Measurements from ENCODE around the gene CYTL1. TPM values are rescaled to one million over a fixed set of nuclear protein-coding genes. Genes with fewer than 3 reads are reported as not detected.

Gene CYTL1, protein sequence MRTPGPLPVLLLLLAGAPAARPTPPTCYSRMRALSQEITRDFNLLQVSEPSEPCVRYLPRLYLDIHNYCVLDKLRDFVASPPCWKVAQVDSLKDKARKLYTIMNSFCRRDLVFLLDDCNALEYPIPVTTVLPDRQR
- total RNA-seq (2016; rRNA removed; fragmentation: Illumina TruSeq; extraction: Trizol) (not detected in 2 replicates), polyA plus RNA-seq (2011; rRNA removed) (not detected in 2 replicates), polyA minus RNA-seq (2011; rRNA and poly(A)+ RNA removed; ENCODE audit: low replicate concordance) (not detected in 2 replicates), Bru-seq, nascent RNA (not detected), BruChase-seq, experiment 1, labeled RNA remaining after a 6-hour chase (not detected), BruChase-seq, experiment 2, labeled RNA remaining after a 2-hour chase (not detected)
- not detected in 2 replicates for total RNA-seq (2016; cell fraction: cytosol; rRNA removed; fragmentation: Illumina TruSeq; extraction: Trizol; ENCODE audit: low read depth)
- not detected in 2 replicates for total RNA-seq (2016; cell fraction: insoluble cytoplasmic fraction; rRNA removed; fragmentation: Illumina TruSeq; extraction: Trizol)
- total RNA-seq (2016; cell fraction: membrane; rRNA removed; fragmentation: Illumina TruSeq; extraction: Trizol) = not detected in 2 replicates
- not detected in 2 replicates for total RNA-seq (2016; cell fraction: nucleus; rRNA removed; fragmentation: Illumina TruSeq; extraction: Trizol)
- not detected in 2 replicates for polyA plus RNA-seq (2011; cell fraction: cytosol; rRNA removed)
- not detected in 2 replicates for polyA plus RNA-seq (2011; cell fraction: nucleus; rRNA removed)
- not detected in 2 replicates for polyA plus RNA-seq (2012)
- polyA plus RNA-seq (2016; cell fraction: cytosol; fragmentation: Illumina TruSeq; extraction: Trizol; ENCODE audit: low read depth) = not detected in 2 replicates
- polyA plus RNA-seq (2016; cell fraction: insoluble cytoplasmic fraction; fragmentation: Illumina TruSeq; extraction: Trizol; ENCODE audit: low read depth) = not detected in 2 replicates
- polyA plus RNA-seq (2016; cell fraction: membrane; fragmentation: Illumina TruSeq; extraction: Trizol; ENCODE audit: low read depth) = not detected in 2 replicates
- not detected in 2 replicates for polyA plus RNA-seq (2016; cell fraction: nucleus; fragmentation: Illumina TruSeq; extraction: Trizol; ENCODE audit: insufficient read depth, low read depth)
- not detected in 2 replicates for polyA minus RNA-seq (2011; cell fraction: cytosol; rRNA and poly(A)+ RNA removed)
- polyA minus RNA-seq (2011; cell fraction: nucleus; rRNA and poly(A)+ RNA removed) = not detected in 2 replicates
- long read RNA-seq, experiment 1 = 0 reads
- long read RNA-seq, experiment 2 = 0 reads

DNA sequence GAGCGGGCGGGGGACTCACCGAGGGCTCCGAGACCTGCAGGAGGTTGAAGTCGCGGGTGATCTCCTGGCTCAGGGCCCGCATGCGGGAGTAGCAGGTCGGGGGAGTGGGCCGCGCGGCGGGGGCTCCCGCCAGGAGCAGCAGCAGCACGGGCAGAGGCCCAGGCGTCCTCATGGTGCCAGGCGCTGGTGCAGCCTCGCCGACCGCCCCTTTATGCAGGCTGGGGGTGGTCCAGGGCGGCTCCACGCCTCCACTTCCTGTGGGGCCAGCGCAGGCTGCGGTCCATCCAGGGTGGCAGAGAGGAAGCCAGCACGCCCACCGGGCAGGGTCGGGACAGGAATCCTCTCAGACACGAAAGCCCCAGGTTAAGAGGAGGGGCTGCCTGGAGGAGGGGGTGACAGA, at the start of gene CYTL1:
CYTL1 (minus strand) TSS at position 185 of the 400 bp plus-strand sequence; CDS start at position 172, 13 bp downstream.
- ATAC-seq (no peak), DNase-seq (ENCODE audit: low spot score) (no peak), FAIRE-seq (no peak)
- no peak within 1 kb of the TSS for H3K4me3 ChIP-seq (replicated peaks in 1 of 3; ENCODE audit: insufficient read depth in 1 of 3, low read depth in 2 of 3, low read length in 3 of 3)
- WGBS (ENCODE audit: low lambda C conversion rate) = 23% methylated on average over 24 of the region's 28 CpGs
- no TSS peak for BruUV-seq (replicated peaks)
- intact Hi-C loops (cut with micrococcal nuclease; ENCODE audit: unreplicated experiment) (no loop called here), in situ Hi-C loops (cut with HindIII; ENCODE audit: extremely low pct_ligation_motif_present, low pct_unique_long_range_greater_than_20kb) (no loop called here)
- POLR2A ChIA-PET = no interaction called here
- no peak within 1 kb of the TSS for H3K9ac ChIP-seq (ENCODE audit: insufficient read depth, low read depth, low read length)
- no peaks in the 10 kb centered on the region for H4K20me1 ChIP-seq (ENCODE audit: insufficient read depth, low read length)
- H3K36me3 ChIP-seq (replicated peaks in 1 of 2; ENCODE audit: control insufficient read depth in 1 of 2, insufficient read depth in 2 of 2, low read length in 2 of 2) = no peaks in the 10 kb centered on the region
- no peaks in the 10 kb centered on the region for H3K4me1 ChIP-seq (ENCODE audit: insufficient read depth, low read length)
- H3K27ac ChIP-seq (ENCODE audit: extremely low read length, insufficient read depth, low read length) = no peak within 1 kb of the TSS
- no peaks in the 10 kb centered on the region for H3K9me3 ChIP-seq (ENCODE audit: low read length)
- no peak within 1 kb of the TSS for H3K4me2 ChIP-seq (ENCODE audit: low read depth, low read length)
- no peaks in the 10 kb centered on the region for H3K79me2 ChIP-seq (ENCODE audit: insufficient read depth, low read length)
- peaks cover 0 to 56% of the 10 kb centered on the region in 2 experiments; a peak in 3 of 5 replicates for H3K27me3 ChIP-seq (ENCODE audit: control insufficient read depth in 1 of 2, insufficient read depth in 2 of 2, low read length in 2 of 2)
- no peak within 1 kb of the TSS for H2AFZ ChIP-seq (ENCODE audit: low read length)
- CTCF ChIA-PET (ENCODE audit: low intra/inter-chr PET ratio, low total read pairs) = no interaction called here
- TF ChIP-seq ZNF883 (CRISPR knock-in tag; IDR thresholded peaks at IDR 0.05; ENCODE audit: not compliant biosample characterization) = no peak
- no peak for TF ChIP-seq HMG20A (CRISPR knock-in tag; IDR thresholded peaks at IDR 0.05; ENCODE audit: borderline replicate concordance)
- TF ChIP-seq, protein P1, sequence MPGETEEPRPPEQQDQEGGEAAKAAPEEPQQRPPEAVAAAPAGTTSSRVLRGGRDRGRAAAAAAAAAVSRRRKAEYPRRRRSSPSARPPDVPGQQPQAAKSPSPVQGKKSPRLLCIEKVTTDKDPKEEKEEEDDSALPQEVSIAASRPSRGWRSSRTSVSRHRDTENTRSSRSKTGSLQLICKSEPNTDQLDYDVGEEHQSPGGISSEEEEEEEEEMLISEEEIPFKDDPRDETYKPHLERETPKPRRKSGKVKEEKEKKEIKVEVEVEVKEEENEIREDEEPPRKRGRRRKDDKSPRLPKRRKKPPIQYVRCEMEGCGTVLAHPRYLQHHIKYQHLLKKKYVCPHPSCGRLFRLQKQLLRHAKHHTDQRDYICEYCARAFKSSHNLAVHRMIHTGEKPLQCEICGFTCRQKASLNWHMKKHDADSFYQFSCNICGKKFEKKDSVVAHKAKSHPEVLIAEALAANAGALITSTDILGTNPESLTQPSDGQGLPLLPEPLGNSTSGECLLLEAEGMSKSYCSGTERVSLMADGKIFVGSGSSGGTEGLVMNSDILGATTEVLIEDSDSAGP (CRISPR knock-in tag; IDR thresholded peaks at IDR 0.05; ENCODE audit: borderline replicate concordance) = no peak
- no peak for TF ChIP-seq CBX1 (IDR thresholded peaks at IDR 0.05; ENCODE audit: low read depth)
- TF ChIP-seq ZKSCAN5 (CRISPR knock-in tag; IDR thresholded peaks at IDR 0.05) = no peak
- no peak for TF ChIP-seq ZMYM3 (CRISPR knock-in tag; IDR thresholded peaks at IDR 0.05)
- TF ChIP-seq POLR2A (IDR thresholded peaks at IDR 0.05; ENCODE audit: insufficient read depth in 1 of 2, low read depth in 2 of 2, low read length in 2 of 2) = no peak
- TF ChIP-seq ZNF451 (CRISPR knock-in tag; IDR thresholded peaks at IDR 0.05) = no peak
- TF ChIP-seq TOPORS (CRISPR knock-in tag; IDR thresholded peaks at IDR 0.05) = no peak
- TF ChIP-seq, protein P2, sequence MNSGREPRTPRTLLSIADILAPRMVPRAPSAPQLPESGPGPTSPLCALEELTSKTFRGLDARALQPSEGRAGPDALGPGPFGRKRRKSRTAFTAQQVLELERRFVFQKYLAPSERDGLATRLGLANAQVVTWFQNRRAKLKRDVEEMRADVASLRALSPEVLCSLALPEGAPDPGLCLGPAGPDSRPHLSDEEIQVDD (CRISPR knock-in tag; IDR thresholded peaks at IDR 0.05; ENCODE audit: borderline replicate concordance) = no peak
- TF ChIP-seq CREM (IDR thresholded peaks at IDR 0.05) = no peak
- no peak for TF ChIP-seq CREM (CRISPR knock-in tag; IDR thresholded peaks at IDR 0.05)
- TF ChIP-seq, protein P3, sequence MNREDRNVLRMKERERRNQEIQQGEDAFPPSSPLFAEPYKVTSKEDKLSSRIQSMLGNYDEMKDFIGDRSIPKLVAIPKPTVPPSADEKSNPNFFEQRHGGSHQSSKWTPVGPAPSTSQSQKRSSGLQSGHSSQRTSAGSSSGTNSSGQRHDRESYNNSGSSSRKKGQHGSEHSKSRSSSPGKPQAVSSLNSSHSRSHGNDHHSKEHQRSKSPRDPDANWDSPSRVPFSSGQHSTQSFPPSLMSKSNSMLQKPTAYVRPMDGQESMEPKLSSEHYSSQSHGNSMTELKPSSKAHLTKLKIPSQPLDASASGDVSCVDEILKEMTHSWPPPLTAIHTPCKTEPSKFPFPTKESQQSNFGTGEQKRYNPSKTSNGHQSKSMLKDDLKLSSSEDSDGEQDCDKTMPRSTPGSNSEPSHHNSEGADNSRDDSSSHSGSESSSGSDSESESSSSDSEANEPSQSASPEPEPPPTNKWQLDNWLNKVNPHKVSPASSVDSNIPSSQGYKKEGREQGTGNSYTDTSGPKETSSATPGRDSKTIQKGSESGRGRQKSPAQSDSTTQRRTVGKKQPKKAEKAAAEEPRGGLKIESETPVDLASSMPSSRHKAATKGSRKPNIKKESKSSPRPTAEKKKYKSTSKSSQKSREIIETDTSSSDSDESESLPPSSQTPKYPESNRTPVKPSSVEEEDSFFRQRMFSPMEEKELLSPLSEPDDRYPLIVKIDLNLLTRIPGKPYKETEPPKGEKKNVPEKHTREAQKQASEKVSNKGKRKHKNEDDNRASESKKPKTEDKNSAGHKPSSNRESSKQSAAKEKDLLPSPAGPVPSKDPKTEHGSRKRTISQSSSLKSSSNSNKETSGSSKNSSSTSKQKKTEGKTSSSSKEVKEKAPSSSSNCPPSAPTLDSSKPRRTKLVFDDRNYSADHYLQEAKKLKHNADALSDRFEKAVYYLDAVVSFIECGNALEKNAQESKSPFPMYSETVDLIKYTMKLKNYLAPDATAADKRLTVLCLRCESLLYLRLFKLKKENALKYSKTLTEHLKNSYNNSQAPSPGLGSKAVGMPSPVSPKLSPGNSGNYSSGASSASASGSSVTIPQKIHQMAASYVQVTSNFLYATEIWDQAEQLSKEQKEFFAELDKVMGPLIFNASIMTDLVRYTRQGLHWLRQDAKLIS (CRISPR knock-in tag; IDR thresholded peaks at IDR 0.05) = no peak
- TF ChIP-seq SMAD3 (CRISPR knock-in tag; IDR thresholded peaks at IDR 0.05) = no peak
- no peak for TF ChIP-seq ZBTB21 (CRISPR knock-in tag; IDR thresholded peaks at IDR 0.05)
